GM19468 (cell line): ENCODE measurements around the gene ZNF219.

Source experiments
- ATAC-seq: cut with Tn5 transposase; IDR thresholded peaks from one replicate; pipeline ENCODE4 v1.9.1; 2021; ENCODE audit warnings: mild to moderate bottlenecking, moderate library complexity, moderate number of reproducible peaks; ENCODE audit not compliant: unreplicated experiment; ENCODE audit errors: extremely low read depth

The ZNF219 gene

DNA sequence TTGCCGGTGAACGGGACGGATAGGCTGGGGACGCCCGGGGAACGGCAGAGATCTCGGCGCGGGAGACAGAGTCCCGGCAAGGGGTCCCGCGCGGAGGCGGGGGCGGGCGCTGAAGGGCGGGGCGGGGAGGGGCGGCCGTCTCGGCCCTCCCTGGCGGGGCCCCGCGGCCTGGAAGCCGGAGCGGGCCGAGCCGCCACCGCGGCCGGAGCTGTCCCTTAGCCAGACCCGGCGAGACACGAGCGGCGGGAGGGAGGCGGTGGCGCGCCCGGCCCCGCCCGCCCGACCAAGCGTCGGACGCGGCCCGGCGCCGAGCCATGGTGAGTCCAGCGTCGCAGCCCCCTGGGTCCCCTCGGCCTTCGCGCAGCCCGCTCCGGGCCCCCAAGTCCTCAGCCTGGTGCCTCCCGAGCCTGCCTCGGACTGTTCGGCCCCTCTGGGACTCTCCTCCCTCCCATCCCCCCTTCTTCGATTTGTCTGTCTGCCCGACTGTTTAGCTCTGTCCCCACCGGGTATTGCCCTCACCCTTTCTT, 28.3 kb downstream of the ZNF219 start, which contains the start of gene ARHGEF40:
Gene ARHGEF40, plus strand, starts transcription at position 222 of the 527 bp plus-strand sequence. Its CDS starts 93 bp downstream, at position 315.
- ATAC-seq, result no peak

DNA sequence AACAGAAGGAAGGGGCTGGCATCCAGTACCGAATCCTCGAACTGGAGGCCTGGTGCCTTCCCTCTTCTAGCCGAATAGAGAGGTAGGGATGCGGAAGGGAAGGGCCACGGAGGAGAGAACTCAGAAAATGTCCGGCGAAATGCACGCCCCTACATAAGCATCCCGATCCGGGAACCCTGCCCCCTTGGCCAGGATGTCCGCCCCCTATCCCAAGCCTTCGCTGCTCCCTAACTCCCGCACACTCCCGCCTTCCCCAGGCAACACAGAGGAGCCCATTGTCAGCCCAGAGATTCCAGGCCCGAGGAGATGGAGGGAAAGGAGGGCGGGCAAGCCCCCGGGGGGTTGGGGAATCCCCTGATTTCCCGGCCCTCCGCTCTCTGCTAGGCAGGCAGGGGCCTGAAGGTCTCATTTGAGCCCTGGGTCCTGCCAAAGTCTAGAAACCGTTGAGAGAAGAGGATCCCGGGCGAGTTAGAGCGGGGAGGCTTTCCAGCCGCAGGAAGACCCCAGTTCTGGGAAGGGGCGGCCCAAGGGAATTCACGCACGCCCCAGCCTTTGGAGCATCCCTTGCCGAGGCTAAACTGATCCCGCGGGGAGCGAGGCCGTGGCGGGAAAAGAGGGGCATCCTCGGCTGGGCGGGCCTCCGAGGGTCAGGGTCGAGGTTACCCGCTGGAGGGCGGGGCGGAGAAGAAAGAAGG, 28.9 kb downstream of the ZNF219 start:
- no peak for ATAC-seq

DNA sequence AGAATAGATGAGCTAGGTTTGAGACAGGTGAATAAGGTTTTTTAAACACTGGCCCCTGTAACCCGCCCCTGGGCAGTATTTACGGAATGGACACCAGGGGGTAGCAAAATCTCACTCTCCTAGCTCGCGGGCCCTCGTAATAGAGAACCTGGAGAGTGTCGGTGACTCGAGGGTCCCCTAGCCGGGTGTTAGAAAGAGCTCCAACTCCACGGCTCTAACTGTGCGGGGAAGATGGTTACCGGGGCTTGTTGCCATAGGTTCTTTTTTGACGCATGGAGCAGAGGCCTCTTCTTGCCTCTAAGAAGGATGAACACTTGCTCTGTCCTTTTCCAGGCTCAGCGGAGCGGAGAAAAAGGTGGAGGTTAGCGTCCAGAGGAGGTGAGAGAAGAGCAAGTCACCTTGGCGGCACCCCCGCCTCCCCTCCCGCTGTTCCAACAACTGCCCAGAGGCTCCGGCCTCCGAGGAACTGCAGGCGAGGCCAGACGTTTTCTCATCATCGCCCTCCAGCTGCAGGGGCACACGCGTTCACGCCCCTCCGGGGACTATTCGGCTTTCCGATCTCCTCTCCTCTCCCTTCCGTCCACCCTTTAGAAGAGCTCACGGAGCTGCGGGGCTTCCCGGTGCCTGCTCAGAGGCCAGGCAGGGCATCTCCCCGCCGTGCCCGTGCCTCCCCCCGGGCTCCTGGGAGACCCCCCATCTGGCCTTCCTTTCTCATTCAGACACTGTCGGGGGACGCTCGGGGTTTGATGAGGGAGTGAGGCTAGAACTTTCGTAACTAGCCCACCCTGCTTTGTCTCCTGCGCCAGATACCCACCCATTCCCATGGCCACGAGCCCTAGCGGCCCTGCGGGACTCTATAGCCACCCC, 29.7 kb downstream of the ZNF219 start:
- no peak for ATAC-seq

DNA sequence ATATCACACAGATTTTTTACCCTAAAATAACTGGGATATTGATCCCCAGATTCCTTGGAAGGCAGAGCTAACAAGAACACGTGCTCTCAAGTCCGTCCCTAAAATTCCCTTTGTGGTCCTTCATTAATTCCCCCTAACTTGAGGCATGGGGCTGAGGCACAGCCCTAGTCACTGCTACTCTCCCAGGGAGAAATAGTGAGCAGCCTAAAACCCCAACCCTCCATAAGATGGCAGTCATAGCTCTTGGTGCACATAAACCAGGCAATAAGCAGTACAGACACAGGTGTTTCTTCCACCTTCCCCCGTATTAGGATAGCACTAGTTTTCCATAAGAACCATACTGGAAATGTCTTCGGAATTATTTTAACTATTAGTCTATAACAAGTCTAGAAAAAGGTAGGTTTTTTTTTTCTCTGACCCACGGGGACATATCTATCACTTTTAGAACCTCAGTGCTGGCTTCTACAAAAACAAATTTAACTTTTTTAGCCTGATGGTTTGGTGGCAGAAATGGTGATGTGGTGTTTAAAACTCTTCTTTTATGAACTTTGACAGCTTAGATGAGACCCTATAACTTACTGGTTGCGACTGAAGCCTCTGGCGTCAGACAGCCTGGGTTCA, 31.5 kb downstream of the ZNF219 start:
- ATAC-seq, result no peak

DNA sequence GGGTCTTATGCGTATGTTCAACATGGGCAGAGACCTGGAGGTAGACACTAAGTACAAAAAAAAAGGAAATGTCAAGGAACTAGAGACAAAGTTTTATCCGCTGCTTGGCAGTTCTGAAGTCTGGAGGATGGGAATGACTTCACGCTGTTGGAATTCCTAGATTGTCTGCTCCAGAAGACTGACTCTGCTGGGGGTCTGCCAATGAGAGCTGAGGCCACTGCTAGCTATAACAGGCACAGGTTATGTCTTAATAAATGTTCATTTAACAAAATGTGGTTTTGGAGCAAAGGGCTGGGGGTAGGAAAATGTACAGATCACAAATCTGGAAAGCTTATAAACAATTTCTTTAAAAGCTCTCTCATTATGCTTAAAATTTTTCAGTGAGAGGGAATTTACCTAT, 35.0 kb downstream of the ZNF219 start:
- ATAC-seq, result no peak

DNA sequence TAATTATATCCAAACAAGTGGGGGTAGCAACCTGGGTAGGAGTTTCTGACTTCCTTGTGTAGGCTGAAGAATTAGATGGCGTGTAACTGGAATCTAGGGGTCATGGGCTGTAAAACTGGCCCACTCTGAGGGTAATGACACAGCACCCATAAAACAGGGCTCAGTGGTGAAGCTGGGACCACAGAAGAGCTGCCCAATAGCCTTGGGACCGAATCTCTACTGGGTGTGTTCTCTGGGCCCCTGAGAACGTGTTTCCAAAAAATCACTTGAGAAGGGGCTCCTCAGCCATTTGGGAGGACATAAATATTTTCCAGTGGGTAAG, 37.1 kb downstream of the ZNF219 start:
- no peak for ATAC-seq

DNA sequence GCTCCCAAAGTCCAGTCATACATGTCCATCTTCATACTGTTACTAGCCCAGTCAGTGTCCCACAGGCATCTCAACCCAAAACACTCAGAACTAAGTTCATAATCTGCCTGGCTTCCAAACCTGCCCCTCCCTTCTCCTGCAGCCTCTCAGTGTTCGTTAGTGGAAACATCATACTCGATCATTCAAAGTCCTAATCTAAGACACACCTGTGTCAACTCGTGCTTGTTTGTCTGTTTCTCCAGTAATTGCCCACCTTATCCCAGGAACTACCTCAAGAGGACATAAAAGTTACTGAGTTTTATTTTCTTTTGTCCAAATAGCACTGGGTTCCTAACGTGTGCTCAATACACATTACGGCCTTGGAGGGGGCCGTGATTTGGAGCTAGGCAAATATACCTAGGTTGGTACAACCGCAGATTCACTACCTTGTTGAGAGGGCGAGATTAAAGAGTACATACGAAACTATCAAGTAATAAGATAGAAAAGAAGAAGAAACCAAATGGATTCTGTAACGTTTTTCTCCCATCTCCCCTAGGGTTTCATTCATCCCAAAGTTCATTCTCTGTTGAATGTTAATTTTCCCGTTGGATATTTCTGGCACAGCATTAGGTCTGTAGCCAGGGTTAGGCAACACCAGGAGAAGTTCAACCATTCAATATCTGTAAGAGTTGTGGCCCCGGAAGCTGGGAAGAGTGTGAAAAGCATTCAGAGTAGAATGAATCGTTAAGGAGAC, 37.7 kb downstream of the ZNF219 start:
- no peak for ATAC-seq

DNA sequence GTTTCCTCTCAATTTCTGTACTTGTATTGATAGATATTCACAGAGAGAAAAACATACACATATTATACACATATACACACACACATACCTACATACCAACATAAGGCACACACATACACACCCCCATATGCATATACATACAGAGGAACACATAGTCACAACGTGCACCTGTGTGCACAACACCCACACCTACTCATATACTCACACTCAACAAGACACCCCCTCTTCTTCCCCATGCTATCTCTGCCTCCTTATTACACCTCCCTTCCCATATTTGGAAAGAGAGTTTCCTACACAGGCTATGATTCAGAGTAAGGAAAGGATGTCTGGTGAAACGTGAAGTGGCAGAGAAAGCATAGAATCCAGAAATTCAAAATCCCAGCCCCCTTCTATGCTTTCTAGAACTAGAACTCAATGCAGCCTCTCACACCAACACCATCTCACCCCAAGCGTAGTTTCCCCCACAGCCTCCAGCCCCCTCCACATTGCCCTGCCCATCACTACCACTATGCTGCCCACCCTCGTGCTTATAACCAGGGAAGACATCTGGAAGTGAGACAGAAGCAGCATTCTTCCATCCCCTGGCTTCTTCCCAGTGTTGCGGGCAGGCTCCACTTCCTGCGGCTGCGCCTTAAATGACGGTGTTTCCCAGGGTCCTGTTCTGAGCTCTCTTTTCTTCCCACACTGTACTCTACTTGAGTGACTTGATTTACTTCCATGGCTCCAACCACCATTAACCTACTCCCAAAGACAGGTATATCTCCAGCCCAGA, 38.4 kb downstream of the ZNF219 start:
- ATAC-seq, result no peak

DNA sequence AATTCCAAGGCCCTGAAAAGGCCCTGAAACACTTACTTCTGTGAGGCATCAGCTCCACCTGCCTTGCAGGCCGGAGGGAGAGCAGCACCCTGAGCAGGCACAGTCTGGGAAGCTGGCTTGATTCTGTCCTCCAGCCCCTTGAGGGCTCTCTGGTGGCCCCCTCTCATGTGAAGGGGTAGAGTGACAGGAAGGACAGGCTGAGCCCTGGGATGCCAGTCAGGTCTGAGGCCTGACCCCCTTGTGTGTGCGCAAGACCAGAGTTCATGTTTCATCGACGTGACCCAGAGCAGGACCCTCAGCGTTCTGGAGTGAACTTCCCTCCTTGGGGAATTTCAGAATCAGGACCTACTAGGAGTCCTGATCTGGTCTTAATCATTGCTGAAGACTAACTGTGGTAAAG, 39.6 kb downstream of the ZNF219 start:
- ATAC-seq, result no peak

DNA sequence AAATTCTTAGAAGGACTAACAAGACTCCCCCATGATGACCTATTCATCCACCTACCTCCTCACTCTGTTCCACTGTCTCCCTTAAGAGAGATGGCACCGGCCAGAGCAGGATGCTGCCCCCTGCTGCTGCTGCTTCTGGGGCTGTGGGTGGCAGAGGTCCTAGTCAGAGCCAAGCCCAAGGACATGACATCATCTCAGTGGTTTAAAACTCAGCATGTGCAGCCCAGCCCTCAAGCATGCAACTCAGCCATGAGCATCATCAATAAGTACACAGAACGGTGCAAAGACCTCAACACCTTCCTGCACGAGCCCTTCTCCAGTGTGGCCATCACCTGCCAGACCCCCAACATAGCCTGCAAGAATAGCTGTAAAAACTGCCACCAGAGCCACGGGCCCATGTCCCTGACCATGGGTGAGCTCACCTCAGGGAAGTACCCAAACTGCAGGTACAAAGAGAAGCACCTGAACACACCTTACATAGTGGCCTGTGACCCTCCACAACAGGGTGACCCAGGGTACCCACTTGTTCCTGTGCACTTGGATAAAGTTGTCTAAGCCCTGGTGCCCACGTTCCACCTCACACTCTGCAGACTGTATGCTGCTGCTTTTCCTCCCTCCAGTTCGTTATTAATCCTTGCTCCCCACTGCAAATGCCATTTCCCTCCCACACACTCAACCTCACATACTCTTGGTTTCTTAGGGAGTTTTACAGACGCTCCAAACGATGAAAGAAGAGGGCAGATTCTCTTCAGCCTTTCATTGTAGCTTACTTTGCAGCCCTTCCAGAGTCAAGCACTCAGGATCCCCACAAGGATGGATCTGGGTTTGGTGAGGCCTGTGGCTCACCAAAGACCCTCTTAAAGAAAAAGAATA, 40.4 kb downstream of the ZNF219 start, which contains the start of gene RNASE8:
Gene RNASE8, plus strand, starts transcription at position 20 of the 873 bp plus-strand sequence. Its CDS starts 71 bp downstream, at position 91.
- ATAC-seq, result no peak

DNA sequence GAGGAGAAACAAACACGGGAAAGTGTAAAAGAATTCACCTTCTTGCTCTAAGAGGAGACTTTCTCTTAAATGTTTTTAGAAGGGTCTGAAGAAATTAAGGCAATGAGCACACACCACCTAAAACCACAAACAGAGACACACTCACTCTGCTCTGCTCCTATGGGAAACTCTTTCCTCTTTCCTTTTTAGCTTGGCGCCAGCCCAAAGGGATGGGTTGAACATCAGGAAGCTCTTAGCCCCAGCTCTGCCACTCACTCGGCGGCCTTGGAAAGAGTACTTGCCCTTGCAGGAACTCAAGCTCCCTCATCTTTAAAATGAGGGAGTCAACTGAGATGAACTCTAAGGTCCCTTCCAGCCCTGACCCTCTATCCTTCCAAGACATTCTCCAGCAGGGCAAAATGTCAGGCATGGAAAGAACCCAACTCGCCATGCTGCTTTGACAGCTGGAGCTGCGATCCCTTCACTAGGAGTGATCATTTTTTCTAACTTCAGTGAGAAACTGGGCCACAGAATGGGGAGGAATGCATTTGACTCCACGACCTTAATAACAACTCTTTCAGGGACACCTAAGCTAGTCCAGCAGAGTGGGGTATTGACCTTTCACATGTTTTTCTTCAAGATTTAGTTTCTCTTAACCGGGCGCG, 41.8 kb downstream of the ZNF219 start:
- ATAC-seq, result no peak

DNA sequence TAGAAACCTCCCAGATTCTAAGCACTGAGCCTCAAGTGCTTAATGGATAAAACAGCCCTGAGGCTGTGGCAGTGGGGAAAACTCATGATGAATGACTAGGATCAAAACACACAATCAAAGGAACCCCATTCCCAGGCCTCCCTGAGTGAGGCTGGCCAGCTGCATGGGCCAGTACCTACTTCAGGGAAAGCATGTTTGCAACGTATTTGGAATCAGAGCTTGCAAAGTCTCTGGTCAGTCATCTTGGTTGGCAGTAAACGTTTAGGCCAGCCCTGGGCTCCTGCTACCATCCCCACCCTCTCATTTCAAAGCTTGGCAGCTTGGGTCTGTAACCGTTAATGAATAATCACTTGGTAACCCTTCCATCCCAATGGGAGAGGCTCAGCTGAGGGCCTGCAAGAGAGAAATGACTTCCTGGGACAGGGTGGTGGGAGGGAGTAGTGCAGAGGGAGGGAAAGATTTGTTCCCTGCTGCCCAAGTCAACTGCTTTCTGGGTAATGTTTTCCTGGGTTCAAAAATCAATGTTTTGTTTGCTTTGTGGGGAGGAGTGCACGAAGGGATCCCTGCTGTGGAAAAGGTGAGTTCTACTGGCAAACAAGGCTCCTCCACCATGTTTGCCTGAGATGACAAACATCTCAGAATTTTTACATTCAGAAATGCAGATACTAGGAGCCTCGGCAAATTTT, 42.9 kb downstream of the ZNF219 start:
- no peak for ATAC-seq

DNA sequence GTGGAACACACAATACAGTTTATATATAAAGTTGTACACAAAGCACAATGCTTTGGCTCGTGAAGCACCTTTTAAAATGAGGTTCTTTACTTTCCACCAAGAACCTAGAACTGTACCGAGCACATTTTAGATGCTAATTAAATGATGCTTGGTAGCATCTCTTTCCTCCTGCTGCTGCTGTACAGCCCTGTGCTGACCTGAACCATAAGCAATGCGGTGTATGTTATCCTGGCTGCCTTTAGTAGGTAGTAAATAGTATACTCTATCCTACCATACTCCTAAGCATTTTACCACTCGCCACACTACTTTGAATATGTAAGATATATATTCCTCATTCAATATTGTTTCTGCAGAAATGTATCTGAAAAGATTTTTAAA, 43.7 kb downstream of the ZNF219 start:
- no peak for ATAC-seq

DNA sequence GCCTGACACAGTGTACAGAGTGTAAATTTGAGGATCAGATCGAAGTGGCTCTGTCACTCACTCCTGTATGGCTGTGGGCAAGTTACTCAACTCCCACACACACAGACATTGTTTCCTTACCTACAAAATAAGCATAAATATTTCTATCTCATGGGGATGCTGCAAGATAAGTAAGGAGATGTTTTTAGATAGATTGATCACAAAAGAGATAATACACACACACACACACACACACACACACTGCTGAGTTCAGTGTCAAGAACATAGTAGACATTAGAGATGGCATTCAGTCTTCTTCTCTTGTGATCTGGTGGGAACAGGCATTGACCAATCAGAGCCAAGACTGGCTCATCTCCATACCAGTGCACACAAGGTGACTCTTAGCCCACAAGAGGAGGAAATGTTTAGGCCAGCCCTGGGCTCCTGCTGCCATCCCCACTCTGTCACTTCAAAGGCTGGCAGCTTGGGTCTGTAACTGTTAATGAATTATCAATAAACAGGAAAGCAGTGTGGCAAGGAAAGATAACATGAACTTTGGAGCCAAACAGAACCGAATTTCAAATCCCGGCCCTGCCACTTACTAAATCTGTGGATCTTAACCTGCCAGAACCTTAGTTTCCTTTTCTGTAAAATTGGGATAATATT, 44.2 kb downstream of the ZNF219 start:
- no peak for ATAC-seq

DNA sequence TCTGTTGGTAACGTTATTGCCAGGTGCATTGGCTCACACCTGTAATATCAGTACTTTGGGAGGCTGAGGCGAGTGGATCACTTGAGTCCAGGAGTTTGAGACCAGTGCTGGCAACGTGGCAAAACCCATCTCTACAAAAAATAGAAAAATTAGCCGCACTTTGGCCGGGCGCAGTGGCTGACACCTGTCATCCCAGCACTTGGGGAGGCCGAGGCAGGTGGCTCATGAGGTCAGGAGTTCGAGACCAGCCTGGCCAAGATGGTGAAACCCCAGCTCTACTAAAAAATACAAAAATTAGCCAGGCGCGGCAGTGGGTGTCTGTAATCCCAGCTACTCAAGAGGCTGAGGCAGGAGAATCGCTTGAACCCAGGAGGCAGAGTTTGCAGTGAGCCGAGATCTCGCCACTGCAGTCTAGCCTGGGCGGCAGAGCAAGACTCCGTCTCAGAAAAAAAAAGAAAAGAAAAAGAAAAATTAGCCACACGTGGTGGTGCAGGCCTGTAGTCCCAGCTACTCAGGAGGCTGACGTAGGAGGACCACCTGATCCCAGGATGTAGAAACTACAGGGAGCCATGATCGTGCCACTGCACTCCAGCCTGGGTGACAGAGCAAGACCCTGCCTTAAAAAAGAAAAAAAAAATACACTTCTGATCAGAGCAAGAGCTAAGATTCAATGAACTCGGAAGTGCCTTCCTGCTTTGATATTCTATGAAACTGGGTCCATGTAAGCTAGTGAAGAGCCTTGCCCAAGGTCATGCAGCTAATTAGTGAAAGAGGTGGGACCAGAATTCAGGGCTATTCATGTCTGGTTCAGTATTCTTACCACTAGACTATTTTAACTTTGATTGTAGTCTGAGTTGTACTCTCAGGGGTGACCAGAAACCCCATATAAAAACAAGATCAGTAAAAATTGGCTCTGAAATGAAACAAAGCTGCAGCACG, 45.0 kb downstream of the ZNF219 start:
- no peak for ATAC-seq

DNA sequence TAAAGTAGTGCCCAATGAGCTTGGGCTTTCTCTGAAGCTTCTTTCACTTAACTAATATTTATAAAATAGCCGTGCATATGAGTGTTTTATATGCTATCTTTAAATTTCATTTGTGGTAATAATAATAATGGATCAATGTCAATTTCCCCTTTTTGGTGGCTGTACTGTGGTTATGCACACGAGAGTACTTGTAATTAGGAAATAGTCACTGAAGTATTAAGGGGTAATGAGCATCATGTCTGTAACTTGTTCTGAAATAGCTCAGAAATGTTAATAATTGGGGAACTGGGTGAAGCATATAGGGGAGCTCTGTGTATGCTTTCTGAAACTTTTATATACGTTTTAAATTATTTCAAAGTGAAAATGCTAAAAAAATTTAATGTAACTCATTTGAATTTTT, 47.9 kb downstream of the ZNF219 start:
- ATAC-seq, result no peak
